Activated T-helper 1 cell treated with anti-CD3 and anti-CD28 coated beads, Interleukin-2, amount 50 U/mL, for 16 hours (primary cell): Measurements from ENCODE around the gene TACC2.
A peak's percentile ranks its signal among the peaks of the same experiment; 100 is the strongest.

Source experiments
- DNase-seq, 2 donors: peaks; one replicate each; pipeline ENCODE4 v3.0.0-alpha.2; 2020; ENCODE audit warnings: low read depth in 1 of 2, low spot score in 1 of 2

Gene TACC2

GRCh38 chr10:122267849-122268737, 279.1 kb downstream of the TACC2 start:
- DNase-seq: peak; percentile 9 to 25

DNA sequence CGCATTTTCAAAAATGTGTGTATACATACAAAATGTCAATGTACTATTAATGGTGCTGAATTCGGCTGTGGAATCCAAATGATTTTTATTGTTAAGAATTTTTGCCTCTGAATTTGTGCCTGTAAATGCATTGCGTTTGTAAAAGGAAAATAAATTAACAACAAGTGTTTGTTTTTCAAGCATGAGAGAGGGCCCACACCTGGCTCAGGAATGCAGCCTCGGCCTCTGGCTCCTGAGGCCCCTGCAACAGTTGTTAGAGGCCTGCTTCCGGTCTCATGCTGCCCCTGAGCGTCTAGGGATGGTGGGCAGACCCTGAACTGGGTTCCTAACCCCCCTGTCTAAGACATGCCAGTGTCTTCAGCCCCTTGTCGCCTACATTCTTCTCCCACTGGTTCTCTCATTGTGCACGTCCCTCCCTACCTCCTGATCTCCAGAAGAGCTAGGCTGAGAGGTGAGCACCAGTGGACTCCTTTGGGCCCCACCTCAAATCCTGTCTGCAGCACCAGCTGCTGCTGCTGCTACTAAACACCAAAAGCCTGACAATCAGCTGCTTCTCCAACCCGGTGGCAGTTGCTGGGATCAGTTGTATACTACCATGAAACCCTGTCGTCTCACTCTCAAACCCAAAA, 280.2 kb downstream of the TACC2 start:
- no peak for DNase-seq

GRCh38 chr10:122271076-122271475, 282.1 kb downstream of the TACC2 start, which contains the start of gene BTBD16:
BTBD16 (plus strand) TSS chr10:122271296; CDS start chr10:122275082, 3,786 bp downstream.
- no peak for DNase-seq

GRCh38 chr10:122273966-122274545, 285.1 kb downstream of the TACC2 start:
- no peak for DNase-seq

GRCh38 chr10:122276611-122277208, 287.7 kb downstream of the TACC2 start:
- DNase-seq: no peak

GRCh38 chr10:122277526-122278136, 288.7 kb downstream of the TACC2 start:
- no peak for DNase-seq

- no peak for DNase-seq
Measured at GRCh38 chr10:122279725-122280141, 290.8 kb downstream of the TACC2 start.

GRCh38 chr10:122280156-122280555, 291.2 kb downstream of the TACC2 start:
- DNase-seq: no peak

DNA sequence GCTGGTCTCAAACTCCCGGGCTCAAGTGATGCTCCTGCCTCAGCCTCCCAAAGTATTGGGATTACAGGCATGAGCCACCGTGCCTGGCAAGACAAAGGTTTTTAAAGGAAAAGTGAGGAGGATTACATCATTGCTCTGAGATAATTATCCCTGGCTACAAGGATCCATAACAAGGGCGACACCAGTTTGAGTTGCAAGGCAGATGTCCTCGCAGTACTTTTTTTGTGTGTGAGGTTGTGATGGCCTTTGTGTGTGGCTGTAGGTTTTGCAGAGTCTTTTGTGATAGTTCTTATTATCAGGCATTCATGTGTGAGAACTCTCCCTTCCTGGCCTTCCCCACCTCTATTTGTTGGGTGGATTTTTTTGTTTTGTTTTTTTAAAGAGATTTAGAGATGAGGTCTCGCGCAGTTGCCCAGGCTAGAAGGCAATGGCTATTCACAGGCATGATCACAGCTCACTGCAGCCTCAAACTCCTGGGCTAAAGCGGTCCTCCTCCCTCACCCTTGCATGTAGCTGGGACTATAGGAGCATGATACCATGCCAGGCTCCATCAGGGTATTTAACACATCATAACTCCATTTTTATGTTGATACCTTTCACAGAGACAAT, 292.2 kb downstream of the TACC2 start:
- DNase-seq: no peak

- DNase-seq: no peak
Measured at GRCh38 chr10:122281751-122282150, 292.8 kb downstream of the TACC2 start.

- no peak for DNase-seq
Measured at GRCh38 chr10:122282253-122282671, 293.3 kb downstream of the TACC2 start.

DNA sequence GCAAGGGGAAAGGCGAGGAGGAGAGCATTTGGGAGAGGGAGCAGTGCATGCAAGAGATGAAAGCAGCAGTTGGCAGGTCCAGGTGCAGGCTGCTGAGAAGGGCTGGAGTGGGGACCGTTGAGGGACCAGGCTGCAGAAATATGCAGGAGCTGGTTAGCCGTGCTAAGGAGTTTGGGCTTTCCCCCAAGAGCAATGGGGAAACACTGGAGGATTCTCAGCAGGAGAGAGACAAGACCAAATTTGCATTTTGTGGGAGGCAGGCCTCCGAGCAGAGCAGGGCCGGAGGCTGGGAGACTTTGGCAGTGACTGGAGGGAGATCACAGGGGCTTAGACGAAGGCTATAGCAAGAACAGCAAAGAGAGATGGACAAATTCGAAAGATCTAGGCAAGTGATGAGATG, 293.9 kb downstream of the TACC2 start:
- DNase-seq: no peak

- DNase-seq: no peak
Measured at GRCh38 chr10:122285506-122286444, 296.8 kb downstream of the TACC2 start.

DNA sequence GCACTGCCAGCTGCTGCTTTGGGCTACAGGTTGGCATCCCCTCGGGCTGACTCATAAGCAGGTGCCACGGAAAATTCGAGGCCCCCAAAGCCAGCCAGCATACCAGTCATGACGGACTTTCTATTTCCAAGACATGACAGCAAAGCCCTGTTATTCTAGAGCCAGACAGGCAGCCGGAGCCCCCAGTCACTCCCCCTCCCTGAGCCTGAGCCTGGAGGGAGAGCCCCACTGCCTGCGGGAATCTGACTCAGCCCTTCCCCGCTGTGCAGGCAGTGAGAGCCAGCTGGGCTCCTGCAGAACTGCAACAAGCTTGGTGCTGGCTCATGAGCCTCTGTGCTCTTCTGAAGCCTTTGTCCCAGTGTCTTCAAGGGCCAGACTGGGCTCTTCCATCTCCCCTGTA, 297.9 kb downstream of the TACC2 start:
- DNase-seq: no peak

DNA sequence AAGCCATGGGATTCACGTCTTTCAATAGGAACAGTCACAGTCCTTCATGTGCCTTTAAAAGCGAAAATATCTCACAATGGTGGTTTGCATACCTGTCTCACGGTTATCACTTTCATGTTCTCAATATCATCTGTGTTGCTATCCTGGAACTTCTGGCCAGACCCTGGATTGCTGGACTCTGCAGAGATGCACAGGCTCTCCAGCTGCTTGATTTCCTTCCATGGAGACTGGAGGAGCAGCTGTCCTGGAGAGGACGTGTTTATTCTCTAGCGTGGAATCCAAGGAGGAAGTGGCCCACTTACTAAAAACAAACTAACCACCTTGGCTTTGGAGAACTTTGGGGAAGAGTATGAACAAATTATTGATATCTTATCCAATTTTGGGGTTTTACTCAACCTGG, 298.6 kb downstream of the TACC2 start:
- no peak for DNase-seq

GRCh38 chr10:122288262-122288661, 299.3 kb downstream of the TACC2 start:
- no peak for DNase-seq

DNA sequence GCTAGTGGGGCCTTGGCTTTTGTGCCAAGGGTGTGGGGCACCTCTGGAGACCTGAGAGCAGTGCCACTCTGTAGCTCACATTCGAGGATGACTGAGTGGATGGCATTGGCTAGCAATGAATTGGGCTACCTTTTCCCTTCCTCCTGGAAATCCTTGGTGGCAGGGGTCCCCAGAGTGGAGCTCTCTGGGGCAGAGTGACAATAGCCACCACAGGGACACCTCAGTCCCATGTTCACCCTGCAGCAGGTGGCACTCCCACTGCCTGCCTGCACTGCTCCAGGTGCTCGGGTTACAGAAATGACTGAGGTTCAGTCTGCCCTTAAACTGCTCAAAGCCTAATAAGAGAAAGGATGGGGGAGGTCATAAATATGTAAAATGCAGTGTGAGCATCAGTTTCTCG, 300.0 kb downstream of the TACC2 start:
- DNase-seq: no peak

- no peak for DNase-seq
Measured at GRCh38 chr10:122290334-122290733, 301.4 kb downstream of the TACC2 start.

- DNase-seq: no peak
Measured at GRCh38 chr10:122290833-122291532, 302.0 kb downstream of the TACC2 start.
